OCI-LY7 (cell line): ENCODE measurements around the gene ZNF318. TPM values are rescaled to one million over a fixed set of nuclear protein-coding genes. Genes with fewer than 3 reads are reported as not detected.
"Not testable (repeated sequence)": the region's sequence is repeated elsewhere in the genome, so short reads cannot be mapped to it uniquely, and the experiment has no call there.

Experiments used
- BruUV-seq: library from RNA; stranded (reverse); fragments of 400-500 nt; replicated peaks from 2 replicates; lab custom pipeline; 2021; lab: Mats Ljungman, UMichigan
- CTCF ChIA-PET: fragments of 300-600 bp; sonication (Branson Sonifier 250); formaldehyde crosslinking; loops from one replicate; lab custom pipeline; 2022; ENCODE audit warnings: antibody characterized with exemption; ENCODE audit not compliant: unreplicated experiment; lab: Charles Lee
- POLR2A ChIA-PET: fragments of 300-600 bp; sonication (Branson Sonifier 250); formaldehyde crosslinking; loops from one replicate; lab custom pipeline; 2022; ENCODE audit warnings: antibody characterized with exemption; lab: Charles Lee
- DNase-seq: peaks from one replicate; pipeline ENCODE4 v3.0.0-alpha.2; 2015; ENCODE audit warnings: low spot score
- H2AFZ ChIP-seq: fragments of 200-600 bp; sonication (generic), shearing (Covaris generic); 2 replicates; pipeline ENCODE4 v1.6.1; 2014; ENCODE audit warnings: mild to moderate bottlenecking, antibody characterized with exemption, low read length, moderate library complexity
- H3K27ac ChIP-seq: fragments of 200-600 bp; sonication (generic); 2 replicates; pipeline ENCODE4 v1.5.1; 2014; ENCODE audit warnings: mixed run types, low read depth, mild to moderate bottlenecking, moderate library complexity, low read length, inconsistent platforms; ENCODE audit not compliant: poor library complexity, severe bottlenecking
- H3K36me3 ChIP-seq: fragments of 200-600 bp; sonication (generic); 2 replicates; pipeline ENCODE4 v1.6.1; 2014; ENCODE audit warnings: mild to moderate bottlenecking, antibody characterized with exemption, low read length, moderate library complexity, mixed read lengths; ENCODE audit not compliant: insufficient read depth
- H3K4me1 ChIP-seq: fragments of 200-600 bp; sonication (generic); 2 replicates; pipeline ENCODE4 v1.5.1; 2014; ENCODE audit warnings: mild to moderate bottlenecking, low read length; ENCODE audit not compliant: insufficient read depth, poor library complexity, severe bottlenecking
- H3K4me2 ChIP-seq: fragments of 200-600 bp; sonication (generic); 2 replicates; pipeline ENCODE4 v1.6.1; 2014; ENCODE audit warnings: mild to moderate bottlenecking, low read length
- H3K4me3 ChIP-seq: fragments of 200-600 bp; sonication (generic); 2 replicates; pipeline ENCODE4 v1.5.1; 2014; ENCODE audit warnings: mild to moderate bottlenecking, low read depth, low read length; ENCODE audit not compliant: poor library complexity, severe bottlenecking
- H3K79me2 ChIP-seq: fragments of 200-600 bp; sonication (generic); 2 replicates; pipeline ENCODE4 v1.6.1; 2016; ENCODE audit warnings: low read depth, mild to moderate bottlenecking, low read length, moderate library complexity, mixed read lengths; ENCODE audit not compliant: insufficient read depth
- H3K9me2 ChIP-seq: fragments of 200-600 bp; sonication (generic); 2 replicates; pipeline ENCODE4 v1.6.1; 2016; ENCODE audit warnings: mild to moderate bottlenecking, low read length, mixed read lengths; ENCODE audit not compliant: insufficient read depth
- H3K9me3 ChIP-seq: fragments of 200-600 bp; sonication (generic); 2 replicates; pipeline ENCODE4 v1.6.1; 2014; ENCODE audit warnings: mild to moderate bottlenecking, mixed run types, low read length, mixed read lengths
- H4K20me1 ChIP-seq: fragments of 200-600 bp; sonication (generic); 2 replicates; pipeline ENCODE4 v1.6.1; 2014; ENCODE audit warnings: mild to moderate bottlenecking, antibody characterized with exemption, low read length, moderate library complexity, mixed read lengths; ENCODE audit not compliant: insufficient read depth
- EZH2phosphoT487 ChIP-seq: fragments of 200-600 bp; sonication (generic); IDR thresholded peaks from 2 replicates; pipeline ENCODE4 v1.6.1; 2018; ENCODE audit warnings: low read depth, borderline replicate concordance, mild to moderate bottlenecking, mixed run types, antibody characterized with exemption, low read length, moderate library complexity, mixed read lengths
- intact Hi-C: fragments of 100-400 bp; cut with micrococcal nuclease; formaldehyde crosslinking; loops from one replicate; pipeline ENCODE4 v1.10.0; 2022; ENCODE audit not compliant: unreplicated experiment
- total RNA-seq, 2 experiments: library from RNA; depleted of rRNA in 1 of 2; stranded (reverse); fragments of >200 nt in 1 of 2; shearing (Covaris generic) in 1 of 2; gene quantifications; 2 replicates each; pipeline ENCODE4 v1.2.3, GENCODE V29; 2014 to 2022
- TF ChIP-seq, protein P1 (sequence below): fragments of 200-600 bp; sonication (generic); conservative IDR thresholded peaks from 2 replicates; pipeline ENCODE4 v1.5.1; 2014; ENCODE audit warnings: mild to moderate bottlenecking, antibody characterized with exemption, low read length, moderate library complexity, mixed read lengths

Gene ZNF318
- total RNA-seq, 2 experiments from 2014 or later, result 12.8 to 24.4 TPM

DNA sequence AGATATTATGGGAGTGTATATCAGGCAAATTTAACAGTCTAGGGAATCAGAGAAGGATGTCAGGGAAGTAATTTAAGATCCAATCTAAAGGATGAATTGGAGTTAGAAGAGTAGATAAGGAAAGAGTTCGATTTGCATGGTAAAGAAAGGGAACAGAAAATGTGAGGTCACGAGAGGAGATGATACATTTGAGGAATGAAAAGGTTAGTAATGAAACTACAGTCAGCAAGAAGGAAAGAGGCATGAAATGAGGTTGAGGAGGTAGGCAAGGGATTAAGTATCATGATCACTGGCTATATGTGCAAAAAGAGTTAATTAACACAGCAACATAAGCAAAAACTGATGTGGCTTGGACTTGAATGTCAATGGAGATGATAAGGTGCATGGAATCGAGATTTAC is 22.4 kb downstream of the ZNF318 start:
- intact Hi-C loops, result no loop called here

GRCh38 chr6:43346243-43346642 is 23.2 kb downstream of the ZNF318 start:
- DNase-seq, H3K79me2 ChIP-seq, H2AFZ ChIP-seq, BruUV-seq, H4K20me1 ChIP-seq, H3K4me3 ChIP-seq, CTCF ChIA-PET, H3K9me2 ChIP-seq, H3K27ac ChIP-seq, H3K4me1 ChIP-seq, intact Hi-C loops, H3K9me3 ChIP-seq, H3K4me2 ChIP-seq: not testable (repeated sequence)
- H3K36me3 ChIP-seq, result peaks cover 84% of the 10 kb centered on the region
- POLR2A ChIA-PET, result interaction anchor here (0.6 to 0.7 kb wide), 3 partner anchors 22 to 76 kb away, joined by 3 read pairs; no protein-coding TSS in a partner anchor

More for the DNA sequence above, 22.4 kb downstream of the ZNF318 start:
- H3K36me3 ChIP-seq, result peaks cover 84% of the 10 kb centered on the region
- CTCF ChIA-PET, result no interaction called here
- TF ChIP-seq, protein P1, sequence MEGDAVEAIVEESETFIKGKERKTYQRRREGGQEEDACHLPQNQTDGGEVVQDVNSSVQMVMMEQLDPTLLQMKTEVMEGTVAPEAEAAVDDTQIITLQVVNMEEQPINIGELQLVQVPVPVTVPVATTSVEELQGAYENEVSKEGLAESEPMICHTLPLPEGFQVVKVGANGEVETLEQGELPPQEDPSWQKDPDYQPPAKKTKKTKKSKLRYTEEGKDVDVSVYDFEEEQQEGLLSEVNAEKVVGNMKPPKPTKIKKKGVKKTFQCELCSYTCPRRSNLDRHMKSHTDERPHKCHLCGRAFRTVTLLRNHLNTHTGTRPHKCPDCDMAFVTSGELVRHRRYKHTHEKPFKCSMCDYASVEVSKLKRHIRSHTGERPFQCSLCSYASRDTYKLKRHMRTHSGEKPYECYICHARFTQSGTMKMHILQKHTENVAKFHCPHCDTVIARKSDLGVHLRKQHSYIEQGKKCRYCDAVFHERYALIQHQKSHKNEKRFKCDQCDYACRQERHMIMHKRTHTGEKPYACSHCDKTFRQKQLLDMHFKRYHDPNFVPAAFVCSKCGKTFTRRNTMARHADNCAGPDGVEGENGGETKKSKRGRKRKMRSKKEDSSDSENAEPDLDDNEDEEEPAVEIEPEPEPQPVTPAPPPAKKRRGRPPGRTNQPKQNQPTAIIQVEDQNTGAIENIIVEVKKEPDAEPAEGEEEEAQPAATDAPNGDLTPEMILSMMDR, result no peak
- TF ChIP-seq EZH2phosphoT487, result no peak
- DNase-seq, result no peak
- POLR2A ChIA-PET, result interaction anchor here (0.6 kb wide), 1 partner anchor 77 kb away, joined by 3 read pairs; no protein-coding TSS in a partner anchor
- H3K27ac ChIP-seq, result no peak overlapping the region
- no peaks in the 10 kb centered on the region for H3K9me2 ChIP-seq
- no peak overlapping the region for H2AFZ ChIP-seq
- BruUV-seq, result no TSS peak
- H3K79me2 ChIP-seq, result no peaks in the 10 kb centered on the region
- no peaks in the 10 kb centered on the region for H3K4me1 ChIP-seq
- no peaks in the 10 kb centered on the region for H4K20me1 ChIP-seq
- no peak overlapping the region for H3K4me2 ChIP-seq
- H3K4me3 ChIP-seq, result no peak overlapping the region
- no peaks in the 10 kb centered on the region for H3K9me3 ChIP-seq

DNA sequence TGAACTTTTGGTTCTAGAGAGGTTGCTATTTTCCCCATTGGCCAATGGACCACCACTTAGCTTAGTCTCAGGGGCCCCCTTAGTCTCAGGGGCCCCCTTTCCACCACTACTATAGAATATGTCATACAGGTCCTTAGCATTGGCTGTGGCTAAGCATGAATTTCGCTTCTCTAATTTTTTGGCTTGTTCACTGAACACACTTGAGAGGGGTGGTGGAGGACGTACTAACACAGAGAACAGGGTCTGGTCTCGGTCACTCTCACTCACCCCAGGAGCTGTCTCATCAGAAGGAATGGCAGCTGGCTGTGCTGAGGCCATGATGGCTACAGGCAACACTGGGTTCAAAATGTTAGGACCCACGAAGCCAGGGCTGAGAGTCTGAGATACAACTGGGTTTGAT is 30.3 kb downstream of the ZNF318 start:
- Histone ChIP-seq H3K4me2 (no peak overlapping the region), H3K27ac (no peak overlapping the region), H3K4me3 (no peak overlapping the region), H3K36me3 (peaks cover 83% of the 10 kb centered on the region), H3K79me2 (no peaks in the 10 kb centered on the region), H3K9me2 (no peaks in the 10 kb centered on the region), H4K20me1 (no peaks in the 10 kb centered on the region), H2AFZ (no peak overlapping the region), H3K9me3 (no peaks in the 10 kb centered on the region), H3K4me1 (peaks cover 10% of the 10 kb centered on the region)
- ChIA-PET CTCF (no interaction called here), POLR2A (interaction anchor here (1.5 kb wide), 1 partner anchor 18 kb away, joined by 6 read pairs; no protein-coding TSS in a partner anchor)
- DNase-seq, result no peak
- no peak for TF ChIP-seq EZH2phosphoT487
- TF ChIP-seq, protein P1, result no peak
- intact Hi-C loops, result no loop called here
- BruUV-seq, result no TSS peak
